Neutrophil (primary cell): Measurements from ENCODE around the gene PIEZO1.
"Not testable (repeated sequence)": the region's sequence is repeated elsewhere in the genome, so short reads cannot be mapped to it uniquely, and the experiment has no call there.

Experiments
- H3K27ac ChIP-seq: fragments of 200-600 bp; sonication (generic); 2 replicates; pipeline ENCODE4 v1.5.1; 2016; ENCODE audit warnings: mild to moderate bottlenecking, moderate library complexity
- H3K27me3 ChIP-seq: fragments of 200-600 bp; sonication (generic); 2 replicates; pipeline ENCODE4 v1.6.0; 2016; ENCODE audit warnings: mild to moderate bottlenecking
- H3K36me3 ChIP-seq: fragments of 200-600 bp; sonication (generic); 2 replicates; pipeline ENCODE4 v1.5.1; 2017
- H3K4me1 ChIP-seq, 2 experiments: fragments of 200-600 bp in 1 of 2; sonication (generic) in 1 of 2; 1 replicate in 1 of 2; 2 replicates in 1 of 2; pipeline versions ENCODE4 v1.5.1 to v1.6.1; 2013 to 2016; ENCODE audit warnings: low read depth in 1 of 2, low read length in 1 of 2, mild to moderate bottlenecking in 1 of 2, moderate library complexity in 1 of 2; ENCODE audit not compliant: control insufficient read depth in 1 of 2, insufficient read depth in 1 of 2
- H3K4me3 ChIP-seq, 2 experiments: fragments of 200-600 bp in 1 of 2; sonication (generic) in 1 of 2; 1 replicate in 1 of 2; 2 replicates in 1 of 2; pipeline ENCODE4 v1.5.1; 2013 to 2016; ENCODE audit warnings: low read depth in 1 of 2, low read length in 1 of 2, mild to moderate bottlenecking in 1 of 2, moderate library complexity in 1 of 2
- H3K9me3 ChIP-seq: fragments of 200-600 bp; sonication (generic); 2 replicates; pipeline ENCODE4 v1.5.1; 2016
- CTCF ChIP-seq: fragments of 200-600 bp; sonication (generic); IDR thresholded peaks from 2 replicates; pipeline ENCODE4 v1.5.1; 2016; ENCODE audit warnings: antibody characterized with exemption

The PIEZO1 gene

GRCh38 chr16:88671806-88672205, 113.2 kb downstream of the PIEZO1 start:
- Histone ChIP-seq H3K27me3 (no peaks in the 10 kb centered on the region), H3K36me3 (peaks cover 33% of the 10 kb centered on the region), H3K4me1 (no peaks in the 10 kb centered on the region), H3K9me3 (no peaks in the 10 kb centered on the region), H3K4me3 (no peak overlapping the region), H3K27ac (no peak overlapping the region)
- TF ChIP-seq CTCF, result no peak

GRCh38 chr16:88669980-88670379, 115.0 kb downstream of the PIEZO1 start:
- Histone ChIP-seq H3K27me3 (no peaks in the 10 kb centered on the region), H3K4me1 (no peaks in the 10 kb centered on the region), H3K27ac (no peak overlapping the region), H3K9me3 (no peaks in the 10 kb centered on the region), H3K36me3 (peaks cover 15% of the 10 kb centered on the region), H3K4me3 (no peak overlapping the region)
- TF ChIP-seq CTCF, result no peak

- H3K9me3 ChIP-seq, H3K4me1 ChIP-seq, H3K4me3 ChIP-seq, H3K27ac ChIP-seq, H3K27me3 ChIP-seq: not testable (repeated sequence)
- peaks cover 14% of the 10 kb centered on the region for H3K36me3 ChIP-seq
Measured at GRCh38 chr16:88669493-88669892, 115.5 kb downstream of the PIEZO1 start.

GRCh38 chr16:88667461-88667860, 117.6 kb downstream of the PIEZO1 start:
- no peak for TF ChIP-seq CTCF
- H3K4me1 ChIP-seq, result peaks cover 9% of the 10 kb centered on the region in 2 experiments
- peaks cover 2% of the 10 kb centered on the region for H3K27me3 ChIP-seq
- no peak overlapping the region for H3K27ac ChIP-seq
- no peaks in the 10 kb centered on the region for H3K36me3 ChIP-seq
- no peak overlapping the region for H3K4me3 ChIP-seq
- no peaks in the 10 kb centered on the region for H3K9me3 ChIP-seq

- H3K36me3 ChIP-seq, result no peaks in the 10 kb centered on the region
- no peak for TF ChIP-seq CTCF
- no peak overlapping the region for H3K4me3 ChIP-seq
Measured at GRCh38 chr16:88665570-88665969, 119.5 kb downstream of the PIEZO1 start.

More at GRCh38 chr16:88665570-88665969, 119.5 kb downstream of the PIEZO1 start:
- Histone ChIP-seq H3K27me3 (peaks cover 18% of the 10 kb centered on the region), H3K4me1 (peaks cover 15 to 16% of the 10 kb centered on the region in 2 experiments), H3K9me3 (no peaks in the 10 kb centered on the region), H3K27ac (no peak overlapping the region)
